GM12892 (cell line): ENCODE measurements around the gene LYPLA2.
"Not testable (repeated sequence)": the region's sequence is repeated elsewhere in the genome, so short reads cannot be mapped to it uniquely, and the experiment has no call there.

ENCODE experiments used
- DNase-seq: peaks from one replicate; pipeline ENCODE4 v3.0.0; 2011; ENCODE audit not compliant: insufficient read length
- FAIRE-seq: peaks from 2 replicates; lab custom pipeline; 2011; peaks lifted over from hg19 to GRCh38; lab: Jason Lieb, UNC
- POLR2A ChIP-seq: IDR thresholded peaks from 2 replicates; pipeline ENCODE4 v1.6.1; 2011; ENCODE audit warnings: low read depth, low read length, control low read depth
- POLR2AphosphoS5 ChIP-seq: IDR thresholded peaks from 2 replicates; pipeline ENCODE4 v1.6.1; 2011; ENCODE audit warnings: low read depth, low read length, control low read depth
- TAF1 ChIP-seq: IDR thresholded peaks from 2 replicates; pipeline ENCODE4 v1.6.1; 2011; ENCODE audit warnings: low read depth, mild to moderate bottlenecking, control low read depth, low read length, borderline replicate concordance

The LYPLA2 gene

DNA sequence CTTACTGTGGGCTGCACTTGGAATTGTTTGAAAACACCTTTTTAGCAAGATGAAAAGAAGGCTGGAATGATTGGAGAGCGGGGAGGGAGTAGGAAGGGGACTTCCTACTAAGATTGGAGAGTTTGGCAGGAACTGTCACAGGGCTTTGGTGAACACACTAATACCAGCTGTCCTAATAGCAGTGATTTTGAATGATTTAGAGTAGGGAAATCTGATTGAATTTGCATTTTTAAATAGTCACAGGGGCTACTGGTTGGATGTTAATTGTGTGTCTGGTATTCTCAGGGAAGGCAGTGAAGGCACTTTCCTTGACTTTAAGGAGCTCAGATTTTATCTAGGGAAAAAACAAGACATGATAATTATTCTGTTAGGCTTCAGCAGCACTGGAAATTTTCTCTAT lies 36.8 kb downstream of the LYPLA2 start:
- DNase-seq: no peak
- FAIRE-seq: no peak
- TF ChIP-seq TAF1 (no peak), POLR2A (no peak), POLR2AphosphoS5 (no peak)

DNA sequence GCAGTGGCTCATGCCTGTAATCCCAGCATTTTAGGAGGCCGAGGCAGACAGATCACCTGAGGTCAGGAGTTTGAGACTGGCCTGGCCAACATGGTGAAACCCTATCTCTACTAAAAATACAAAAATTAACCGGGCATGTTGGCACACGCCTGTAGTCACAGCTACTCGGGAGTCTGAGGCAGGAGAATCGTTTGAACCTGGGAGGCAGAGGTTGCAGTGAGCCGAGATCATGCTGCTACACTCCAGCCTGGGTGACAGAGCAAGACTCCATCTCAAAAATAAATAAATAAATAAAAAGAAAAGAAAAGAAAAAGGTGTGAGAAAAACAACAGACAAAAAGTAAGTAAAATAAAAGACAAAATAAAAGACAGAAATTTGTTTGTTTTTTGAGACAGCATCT lies 43.2 kb downstream of the LYPLA2 start:
- not testable (repeated sequence) for DNase-seq, FAIRE-seq

DNA sequence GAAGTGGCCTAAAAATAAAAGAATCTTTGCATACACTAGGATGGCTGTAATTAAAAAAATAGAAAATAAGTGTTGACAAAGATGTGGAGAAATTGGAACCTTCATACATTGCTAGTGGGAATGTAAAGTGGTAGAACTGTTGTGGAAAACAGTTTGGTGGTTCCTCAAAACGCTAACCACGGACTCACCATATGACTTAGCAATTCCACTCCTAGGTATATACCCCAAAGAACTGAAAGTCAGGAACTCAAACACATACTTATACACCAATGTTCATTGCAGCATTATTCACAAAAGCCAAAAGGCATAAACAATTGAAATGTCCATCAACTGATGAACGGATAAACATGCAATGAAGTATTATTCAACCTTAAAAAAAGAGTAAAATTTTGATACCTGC lies 45.1 kb downstream of the LYPLA2 start:
- DNase-seq (no peak), FAIRE-seq (no peak)
- TF ChIP-seq TAF1 (no peak), POLR2A (no peak), POLR2AphosphoS5 (no peak)

DNA sequence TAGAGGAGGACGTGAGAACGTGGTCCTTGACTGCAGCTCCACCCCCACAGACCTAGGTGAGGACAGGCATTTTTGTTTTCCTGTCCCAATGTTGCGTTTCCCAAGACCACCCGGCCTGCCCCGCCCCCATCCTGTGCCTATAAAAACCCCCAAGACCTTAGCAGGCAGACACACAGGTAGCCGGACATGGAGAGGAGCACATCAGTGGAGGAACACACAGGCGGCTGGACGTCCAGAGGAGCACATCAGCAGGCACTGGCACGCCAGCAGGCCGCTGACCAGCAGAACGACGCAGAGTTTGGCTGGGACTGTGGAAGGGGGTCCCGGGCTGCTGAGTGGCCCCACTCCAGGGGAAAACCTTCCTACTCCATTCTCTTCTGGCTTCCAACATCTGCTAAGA lies 47.0 kb downstream of the LYPLA2 start:
- FAIRE-seq (no peak), DNase-seq (no peak)

DNA sequence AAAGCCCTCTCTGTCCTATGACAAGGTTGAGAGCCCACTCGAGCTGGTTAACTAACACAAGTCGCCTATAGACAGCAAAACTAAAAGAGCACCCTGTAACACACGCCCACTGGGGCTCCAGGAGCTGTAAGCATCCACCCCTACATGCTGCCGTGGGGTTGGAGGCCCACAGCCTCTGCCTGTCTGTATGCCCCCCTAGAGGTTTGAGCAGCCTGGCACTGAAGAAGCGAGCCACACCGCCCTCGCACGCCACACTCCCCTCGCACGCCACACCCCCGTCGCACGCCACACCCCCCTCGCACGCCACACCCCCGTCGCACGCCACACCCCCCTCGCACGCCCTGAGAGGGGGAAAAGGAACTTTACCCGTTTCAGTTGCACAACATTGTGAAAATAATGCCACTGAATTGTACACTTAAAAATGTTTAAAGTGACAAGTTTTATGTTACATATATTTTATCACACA lies 47.5 kb downstream of the LYPLA2 start:
- no peak for TF ChIP-seq POLR2AphosphoS5
- TF ChIP-seq POLR2A: no peak
- no peak for TF ChIP-seq TAF1
- DNase-seq (peak; percentile 70), FAIRE-seq (peak; percentile 94)

More for the DNA sequence above, 47.0 kb downstream of the LYPLA2 start:
- TF ChIP-seq POLR2AphosphoS5: no peak
- TF ChIP-seq POLR2A: no peak
- TF ChIP-seq TAF1: no peak

DNA sequence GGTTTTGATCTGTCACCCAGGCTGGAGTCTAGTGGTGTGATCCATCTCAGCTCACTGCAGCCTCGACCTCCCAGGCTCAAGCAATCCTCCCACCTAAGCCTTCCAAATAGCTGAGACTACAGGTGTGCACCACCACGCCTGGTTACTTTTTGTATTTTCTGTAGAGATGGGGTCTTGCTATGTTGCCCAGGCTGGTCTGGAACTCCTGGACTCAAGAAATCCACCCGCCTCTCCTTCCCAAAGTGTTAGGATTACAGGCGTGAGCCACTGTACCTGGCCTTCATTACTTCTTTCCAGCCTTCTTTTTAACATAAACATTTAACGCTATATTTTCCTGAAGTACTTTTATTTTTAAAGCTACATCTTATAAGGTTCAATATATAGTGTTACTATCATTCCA lies 52.7 kb downstream of the LYPLA2 start:
- no peak for FAIRE-seq
- TF ChIP-seq POLR2A: no peak
- TF ChIP-seq POLR2AphosphoS5: no peak
- no peak for TF ChIP-seq TAF1
- DNase-seq: no peak
